ENCODE results near the gene OLIG2. TPM values are rescaled to one million over a fixed set of nuclear protein-coding genes. Genes with fewer than 3 reads are reported as not detected.

OLIG2 gene
- total RNA-seq, 4 donors from 2014 or later = 0.10 TPM; not detected in 3

DNA sequence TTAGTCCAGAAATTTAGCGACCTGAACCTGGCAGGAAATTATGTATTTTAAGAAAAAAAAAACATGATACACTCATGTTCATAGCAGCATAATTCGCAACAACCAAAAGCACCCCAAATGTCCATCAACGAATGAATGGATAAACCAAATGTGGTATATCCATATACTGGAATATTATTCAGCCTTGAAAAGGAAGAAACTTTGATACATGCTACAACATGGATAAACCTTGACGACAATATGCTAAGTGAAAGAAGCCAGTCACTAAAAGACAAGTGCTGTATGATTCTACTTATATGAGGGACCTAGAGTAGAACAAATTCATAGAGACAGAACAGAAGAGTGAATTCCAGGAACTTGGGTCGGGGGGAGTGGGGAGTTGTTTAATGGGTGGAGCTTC, 43.5 kb downstream of the OLIG2 start:
- intact Hi-C loops (cut with DNase I; ENCODE audit: low total_unique reads) (no loop called here), in situ Hi-C loops (cut with MboI; ENCODE audit: low sequenced_read_pairs in 4 of 4) (no loop called here)
- H3K36me3 ChIP-seq = no peaks in the 10 kb centered on the region
- DNase-seq = no peak
- no peak overlapping the region for H3K27ac ChIP-seq
- H3K27me3 ChIP-seq = peaks cover 33 to 63% (median 57%) of the 10 kb centered on the region in 3 donors
- no peak for ATAC-seq
- H3K4me3 ChIP-seq = peak overlapping the region in 1 of 4 donors; percentile 58
- H3K4me1 ChIP-seq = peaks cover 8 to 10% of the 10 kb centered on the region in 2 donors
- no peaks in the 10 kb centered on the region for H3K9me3 ChIP-seq
- TF ChIP-seq CTCF (IDR thresholded peaks at IDR 0.05 in 4 of 5, conservative IDR thresholded peaks at IDR 0.05 in 1 of 5) (no peak), POLR2A (IDR thresholded peaks at IDR 0.05) (no peak)

GRCh38 chr21:33069645-33069993, 43.9 kb downstream of the OLIG2 start:
- H3K27me3 ChIP-seq = peaks cover 37 to 66% (median 59%) of the 10 kb centered on the region in 3 donors
- H3K4me1 ChIP-seq = peaks cover 8 to 10% of the 10 kb centered on the region in 2 donors
- no peak overlapping the region for H3K27ac ChIP-seq
- H3K4me3 ChIP-seq = peak overlapping the region; percentile 52 to 62 (median 58)
- H3K36me3 ChIP-seq = no peaks in the 10 kb centered on the region
- DNase-seq = no peak
- no peak for ATAC-seq
- in situ Hi-C loops (cut with MboI; ENCODE audit: low sequenced_read_pairs in 4 of 4) (no loop called here), intact Hi-C loops (cut with DNase I; ENCODE audit: low total_unique reads) (no loop called here)
- H3K9me3 ChIP-seq = no peaks in the 10 kb centered on the region
- TF ChIP-seq CTCF (IDR thresholded peaks at IDR 0.05 in 4 of 5, conservative IDR thresholded peaks at IDR 0.05 in 1 of 5) (no peak), POLR2A (IDR thresholded peaks at IDR 0.05) (no peak)

GRCh38 chr21:33069994-33070743, 44.4 kb downstream of the OLIG2 start, which contains the start of gene OLIG1:
OLIG1 (plus strand) TSS chr21:33070141; CDS start chr21:33070247, 106 bp downstream.
- in situ Hi-C loops (cut with MboI; ENCODE audit: low sequenced_read_pairs in 4 of 4) = no loop called here
- H3K27ac ChIP-seq = peak within 1 kb of the TSS in 3 of 4 donors; percentile 21 to 73 (median 49)
- peak within 1 kb of the TSS; percentile 52 to 62 (median 58) for H3K4me3 ChIP-seq
- TF ChIP-seq POLR2A (IDR thresholded peaks at IDR 0.05) = peak in 1 of 2 donors; percentile 75
- no peak for TF ChIP-seq CTCF (IDR thresholded peaks at IDR 0.05 in 4 of 5, conservative IDR thresholded peaks at IDR 0.05 in 1 of 5)
- H3K36me3 ChIP-seq = no peaks in the 10 kb centered on the region
- H3K9me3 ChIP-seq = no peaks in the 10 kb centered on the region
- ATAC-seq (peak; percentile 79 to 80), DNase-seq (peak in 1 of 2 donors; percentile 19)
- peaks cover 8 to 10% of the 10 kb centered on the region in 2 donors for H3K4me1 ChIP-seq
- peaks cover 39 to 70% (median 61%) of the 10 kb centered on the region in 3 donors for H3K27me3 ChIP-seq
- intact Hi-C loops (cut with DNase I; ENCODE audit: low total_unique reads) = loop anchor here (5.0 kb wide), 1 partner anchor 58 kb away; no protein-coding TSS in a partner anchor

GRCh38 chr21:33070744-33070997, 44.9 kb downstream of the OLIG2 start:
- intact Hi-C loops (cut with DNase I; ENCODE audit: low total_unique reads) = loop anchor here (5.0 kb wide), 1 partner anchor 58 kb away; no protein-coding TSS in a partner anchor
- H3K27ac ChIP-seq = peak overlapping the region in 1 of 4 donors; percentile 73

More at GRCh38 chr21:33070744-33070997, 44.9 kb downstream of the OLIG2 start:
- H3K9me3 ChIP-seq = no peaks in the 10 kb centered on the region
- in situ Hi-C loops (cut with MboI; ENCODE audit: low sequenced_read_pairs in 4 of 4) = no loop called here
- H3K4me3 ChIP-seq = peak overlapping the region; percentile 52 to 62 (median 58)
- H3K27me3 ChIP-seq = peaks cover 39 to 70% (median 61%) of the 10 kb centered on the region in 3 donors
- no peak for TF ChIP-seq CTCF (IDR thresholded peaks at IDR 0.05 in 4 of 5, conservative IDR thresholded peaks at IDR 0.05 in 1 of 5)
- no peak for TF ChIP-seq POLR2A (IDR thresholded peaks at IDR 0.05)
- H3K36me3 ChIP-seq = no peaks in the 10 kb centered on the region
- DNase-seq (no peak), ATAC-seq (no peak)
- H3K4me1 ChIP-seq = peaks cover 8 to 10% of the 10 kb centered on the region in 2 donors

All from gastrocnemius medialis (tissue), 4 donors.